HL-60 (cell line): ENCODE measurements around the gene TSHZ3.

Experiments
- CTCF ChIP-seq: IDR thresholded peaks from one replicate; pipeline ENCODE4 v1.5.1; 2011; ENCODE audit warnings: low read length, control low read depth, inconsistent platforms; ENCODE audit not compliant: insufficient read depth
- POLR2AphosphoS5 ChIP-seq: IDR thresholded peaks from 2 replicates; pipeline ENCODE4 v1.6.1; 2012; ENCODE audit warnings: low read depth

- TF ChIP-seq POLR2AphosphoS5 = no peak
- no peak for TF ChIP-seq CTCF
These were observed 19.0 kb downstream of the TSHZ3 start for GRCh38 chr19:31330237-31330636.
